H9 (cell line): ENCODE results near the gene FANCF. TPM values are rescaled to one million over a fixed set of nuclear protein-coding genes. Genes with fewer than 3 reads are reported as not detected.

Experiments used
- DNase-seq: peaks from one replicate; pipeline ENCODE4 v3.0.0-alpha.2; 2017
- H2AFZ ChIP-seq: one replicate; pipeline ENCODE4 v1.6.1; 2013; ENCODE audit warnings: mild to moderate bottlenecking, low read length, control low read depth, moderate library complexity
- H2AK5ac ChIP-seq: 2 replicates; pipeline ENCODE4 v1.6.1; 2013; ENCODE audit warnings: low read length, control low read depth, mixed read lengths; ENCODE audit not compliant: insufficient read length
- H2BK120ac ChIP-seq: one replicate; pipeline ENCODE4 v1.6.1; 2013; ENCODE audit warnings: low read depth, mild to moderate bottlenecking, low read length, control low read depth, inconsistent platforms; ENCODE audit not compliant: poor library complexity, severe bottlenecking
- H2BK12ac ChIP-seq: 2 replicates; pipeline ENCODE4 v1.6.1; 2013; ENCODE audit warnings: low read length, control low read depth, mixed read lengths, low read depth; ENCODE audit not compliant: insufficient read length
- H2BK15ac ChIP-seq: 2 replicates; pipeline ENCODE4 v1.6.1; 2013; ENCODE audit warnings: low read depth, low read length, control low read depth
- H2BK20ac ChIP-seq: one replicate; pipeline ENCODE4 v1.6.1; 2013; ENCODE audit warnings: low read depth, mild to moderate bottlenecking, low read length, control low read depth, inconsistent platforms; ENCODE audit not compliant: poor library complexity, severe bottlenecking
- H2BK5ac ChIP-seq: 2 replicates; pipeline ENCODE4 v1.6.1; 2013; ENCODE audit warnings: low read length, control low read depth, mixed read lengths; ENCODE audit not compliant: insufficient read length
- H3K14ac ChIP-seq: 2 replicates; pipeline ENCODE4 v1.6.1; 2013; ENCODE audit warnings: low read length, control low read depth; ENCODE audit not compliant: insufficient read depth
- H3K18ac ChIP-seq: 2 replicates; pipeline ENCODE4 v1.6.1; 2013; ENCODE audit warnings: low read depth, mild to moderate bottlenecking, mixed read lengths, low read length, control low read depth; ENCODE audit not compliant: insufficient read length
- H3K23ac ChIP-seq: 2 replicates; pipeline ENCODE4 v1.6.1; 2013; ENCODE audit warnings: low read length, control low read depth, mixed read lengths, low read depth; ENCODE audit not compliant: insufficient read length
- H3K23me2 ChIP-seq: 2 replicates; pipeline ENCODE4 v1.6.1; 2013; ENCODE audit warnings: low read depth, mild to moderate bottlenecking, mixed read lengths, low read length, control low read depth; ENCODE audit not compliant: insufficient read length, poor library complexity, severe bottlenecking
- H3K27ac ChIP-seq: 2 replicates; pipeline ENCODE4 v1.5.1; 2013; ENCODE audit warnings: low read length, control low read depth, mixed read lengths, low read depth; ENCODE audit not compliant: insufficient read length
- H3K27me3 ChIP-seq: 2 replicates; pipeline ENCODE4 v1.6.1; 2013; ENCODE audit warnings: low read length, control low read depth, inconsistent platforms; ENCODE audit not compliant: insufficient read depth
- H3K4ac ChIP-seq: 2 replicates; pipeline ENCODE4 v1.6.1; 2013; ENCODE audit warnings: low read depth, mild to moderate bottlenecking, control low read depth, inconsistent platforms, low read length, moderate library complexity
- H3K4me1 ChIP-seq: 2 replicates; pipeline ENCODE4 v1.6.1; 2013; ENCODE audit warnings: low read length, control low read depth, inconsistent platforms; ENCODE audit not compliant: insufficient read depth
- H3K4me2 ChIP-seq: 2 replicates; pipeline ENCODE4 v1.6.1; 2013; ENCODE audit warnings: low read length, control low read depth, mixed read lengths; ENCODE audit not compliant: insufficient read length, insufficient read depth
- H3K56ac ChIP-seq: 2 replicates; pipeline ENCODE4 v1.6.1; 2013; ENCODE audit warnings: low read depth, mild to moderate bottlenecking, mixed read lengths, low read length, control low read depth; ENCODE audit not compliant: insufficient read length
- H3K79me1 ChIP-seq: 2 replicates; pipeline ENCODE4 v1.6.1; 2013; ENCODE audit warnings: low read depth, mild to moderate bottlenecking, moderate library complexity, low read length, control low read depth, inconsistent platforms; ENCODE audit not compliant: insufficient read depth, poor library complexity, severe bottlenecking
- H3K79me2 ChIP-seq: 2 replicates; pipeline ENCODE4 v1.6.1; 2013; ENCODE audit warnings: low read length, control low read depth, inconsistent platforms; ENCODE audit not compliant: insufficient read depth
- H3K9ac ChIP-seq: 2 replicates; pipeline ENCODE4 v1.6.1; 2013; ENCODE audit warnings: low read length, control low read depth, mixed read lengths; ENCODE audit not compliant: insufficient read length; ENCODE audit errors: extremely low read depth
- H3K9me3 ChIP-seq: one replicate; pipeline ENCODE4 v1.6.1; 2013; ENCODE audit warnings: low read depth, low read length, inconsistent platforms; ENCODE audit not compliant: control insufficient read depth
- H3T11ph ChIP-seq: one replicate; pipeline ENCODE4 v1.6.1; 2013; ENCODE audit warnings: mild to moderate bottlenecking, low read length, control low read depth, inconsistent platforms
- H4K20me1 ChIP-seq: one replicate; pipeline ENCODE4 v1.6.1; 2013; ENCODE audit not compliant: control insufficient read depth, insufficient read length, insufficient read depth
- H4K5ac ChIP-seq: 2 replicates; pipeline ENCODE4 v1.6.1; 2013; ENCODE audit warnings: low read depth, mild to moderate bottlenecking, mixed read lengths, low read length, control low read depth; ENCODE audit not compliant: insufficient read length
- H4K8ac ChIP-seq: replicated peaks from 2 replicates; pipeline ENCODE4 v1.6.1; 2013; ENCODE audit warnings: low read length, control low read depth, mixed read lengths, low read depth; ENCODE audit not compliant: insufficient read length
- H4K91ac ChIP-seq: 2 replicates; pipeline ENCODE4 v1.6.1; 2013; ENCODE audit warnings: low read depth, mild to moderate bottlenecking, moderate library complexity, mixed read lengths, low read length, control low read depth; ENCODE audit not compliant: insufficient read length
- H3K27ac Mint-ChIP-seq, 3 experiments: 2 replicates in 2 of 3; 3 replicates in 1 of 3; pipeline ENCODE4 v1.8.0; 2020 to 2021; ENCODE audit warnings: mixed read lengths in 3 of 3, mild to moderate bottlenecking in 1 of 3, moderate library complexity in 1 of 3
- H3K27me3 Mint-ChIP-seq: 2 replicates; pipeline ENCODE4 v1.8.0; 2021; ENCODE audit warnings: low read depth, mild to moderate bottlenecking, moderate library complexity, mixed read lengths
- H3K36me3 Mint-ChIP-seq, 3 experiments: 2 replicates in 2 of 3; 3 replicates in 1 of 3; pipeline ENCODE4 v1.8.0; 2020 to 2021; ENCODE audit warnings: low read depth in 3 of 3, mixed read lengths in 3 of 3; ENCODE audit not compliant: insufficient read depth in 1 of 3
- H3K4me1 Mint-ChIP-seq, 2 experiments: 2 replicates each; pipeline ENCODE4 v1.8.0; 2020; ENCODE audit warnings: mixed read lengths in 2 of 2
- H3K4me3 Mint-ChIP-seq, 2 experiments: 2 replicates in 1 of 2; 3 replicates in 1 of 2; pipeline ENCODE4 v1.8.0; 2020 to 2021; ENCODE audit warnings: mild to moderate bottlenecking in 2 of 2, mixed read lengths in 2 of 2, moderate library complexity in 1 of 2
- H3K9me3 Mint-ChIP-seq, 2 experiments: 2 replicates in 1 of 2; 3 replicates in 1 of 2; pipeline ENCODE4 v1.8.0; 2020; ENCODE audit warnings: mild to moderate bottlenecking in 2 of 2, mixed read lengths in 2 of 2, moderate library complexity in 1 of 2
- WGBS: extraction: QIAGEN DNeasy Blood & Tissue Kit; methylation state at CpG from one replicate; pipeline ENCODE4 v1.1.7; 2013; ENCODE audit warnings: missing lambda C conversion rate, low lambda C conversion rate, mixed read lengths; ENCODE audit not compliant: insufficient read length; ENCODE audit errors: extremely low coverage; 5-methylcytosine and 5-hydroxymethylcytosine counted together
- total RNA-seq: library from RNA; stranded (reverse); gene quantifications from 2 replicates; pipeline ENCODE4 v1.2.1, GENCODE V29; 2021
- TF ChIP-seq, protein P1 (sequence below): fragments of 200-600 bp; sonication (generic); conservative IDR thresholded peaks from 3 replicates; pipeline ENCODE4 v1.8.0; 2021; ENCODE audit warnings: antibody characterized with exemption, mild to moderate bottlenecking

FANCF gene
- total RNA-seq, 1 experiment from 2014 or later = 15.3 TPM

DNA sequence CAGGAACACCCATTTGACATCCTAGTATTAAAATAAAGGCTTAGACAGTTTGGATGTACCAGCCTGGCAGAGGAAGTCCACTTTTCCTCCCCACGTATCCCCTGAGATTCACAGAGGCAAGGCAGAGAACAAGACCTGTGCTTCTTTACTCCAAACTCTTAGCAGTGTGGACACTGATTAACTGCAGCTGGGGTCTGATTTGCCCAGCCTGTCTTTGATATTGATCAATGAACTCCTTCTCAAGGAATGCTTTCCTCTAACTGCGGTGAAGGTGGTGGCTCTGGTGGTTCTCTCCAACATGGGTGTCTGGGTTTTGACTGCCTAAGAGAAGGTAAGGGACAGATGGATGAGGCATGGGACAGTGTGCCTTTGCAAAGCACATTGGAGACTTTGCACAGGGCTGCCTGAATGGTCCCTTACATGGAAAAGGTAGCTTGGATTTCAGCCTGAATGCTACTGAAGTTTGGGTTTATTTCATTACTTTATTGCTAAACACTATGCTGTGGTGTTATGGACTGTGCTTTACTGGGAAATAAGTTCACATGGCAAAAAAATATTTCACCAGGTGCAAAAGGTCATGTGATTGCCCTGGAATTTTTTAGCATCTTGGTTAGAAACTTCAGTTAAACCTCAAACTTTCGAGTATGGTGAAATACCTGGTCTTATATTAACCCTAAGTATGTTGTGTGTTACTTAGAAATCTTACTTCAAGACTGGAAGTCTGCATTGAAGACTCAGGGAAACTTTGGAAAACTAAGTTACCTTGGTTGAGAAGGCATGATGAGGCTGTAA lies 42.6 kb upstream of the FANCF start:
- no peak overlapping the region for H3K56ac ChIP-seq
- no peak overlapping the region for H3K4me2 ChIP-seq
- H3K36me3 Mint-ChIP-seq = no peaks in the 10 kb centered on the region
- H3K4me1 ChIP-seq = no peaks in the 10 kb centered on the region; the same call in 1 of the 2 replicates
- H3K9ac ChIP-seq = no peak overlapping the region
- H2BK15ac ChIP-seq = no peak overlapping the region
- H4K5ac ChIP-seq = no peak overlapping the region
- H3K27me3 ChIP-seq = no peaks in the 10 kb centered on the region
- H4K20me1 ChIP-seq = no peaks in the 10 kb centered on the region
- H4K8ac ChIP-seq = no peak overlapping the region
- H2AK5ac ChIP-seq = no peak overlapping the region
- H3K4ac ChIP-seq = no peak overlapping the region
- no peaks in the 10 kb centered on the region for H3K79me1 ChIP-seq
- H3K79me2 ChIP-seq = no peaks in the 10 kb centered on the region
- no peak for DNase-seq
- peaks cover 19 to 22% of the 10 kb centered on the region in 2 experiments for H3K4me1 Mint-ChIP-seq
- H2BK20ac ChIP-seq = no peak overlapping the region
- peaks cover 9% of the 10 kb centered on the region for H3K23me2 ChIP-seq
- H3K27ac ChIP-seq = no peak overlapping the region
- H2BK120ac ChIP-seq = no peak overlapping the region
- no peak overlapping the region for H3T11ph ChIP-seq
- no peak overlapping the region for H3K14ac ChIP-seq
- no peak overlapping the region for H3K18ac ChIP-seq
- TF ChIP-seq, protein P1, sequence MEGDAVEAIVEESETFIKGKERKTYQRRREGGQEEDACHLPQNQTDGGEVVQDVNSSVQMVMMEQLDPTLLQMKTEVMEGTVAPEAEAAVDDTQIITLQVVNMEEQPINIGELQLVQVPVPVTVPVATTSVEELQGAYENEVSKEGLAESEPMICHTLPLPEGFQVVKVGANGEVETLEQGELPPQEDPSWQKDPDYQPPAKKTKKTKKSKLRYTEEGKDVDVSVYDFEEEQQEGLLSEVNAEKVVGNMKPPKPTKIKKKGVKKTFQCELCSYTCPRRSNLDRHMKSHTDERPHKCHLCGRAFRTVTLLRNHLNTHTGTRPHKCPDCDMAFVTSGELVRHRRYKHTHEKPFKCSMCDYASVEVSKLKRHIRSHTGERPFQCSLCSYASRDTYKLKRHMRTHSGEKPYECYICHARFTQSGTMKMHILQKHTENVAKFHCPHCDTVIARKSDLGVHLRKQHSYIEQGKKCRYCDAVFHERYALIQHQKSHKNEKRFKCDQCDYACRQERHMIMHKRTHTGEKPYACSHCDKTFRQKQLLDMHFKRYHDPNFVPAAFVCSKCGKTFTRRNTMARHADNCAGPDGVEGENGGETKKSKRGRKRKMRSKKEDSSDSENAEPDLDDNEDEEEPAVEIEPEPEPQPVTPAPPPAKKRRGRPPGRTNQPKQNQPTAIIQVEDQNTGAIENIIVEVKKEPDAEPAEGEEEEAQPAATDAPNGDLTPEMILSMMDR = no peak
- H4K91ac ChIP-seq = no peak overlapping the region
- no peak overlapping the region; a peak in 1 of 5 replicates for H3K4me3 Mint-ChIP-seq
- H3K9me3 Mint-ChIP-seq = no peaks in the 10 kb centered on the region
- WGBS = no CpG with 5 or more reads among the region's 3 CpGs
- no peak overlapping the region for H3K23ac ChIP-seq
- H3K9me3 ChIP-seq = no peaks in the 10 kb centered on the region
- peaks cover 53% of the 10 kb centered on the region for H3K27me3 Mint-ChIP-seq
- no peak overlapping the region for H2BK12ac ChIP-seq
- H3K27ac Mint-ChIP-seq = no peak overlapping the region
- H2AFZ ChIP-seq = no peak overlapping the region
- no peak overlapping the region for H2BK5ac ChIP-seq
